ENCODE data around the gene RPL37A. TPM values are rescaled to one million over a fixed set of nuclear protein-coding genes. Genes with fewer than 3 reads are reported as not detected.
A peak's percentile ranks its signal among the peaks of the same experiment; 100 is the strongest.

Gene RPL37A
- total and polyA plus RNA-seq, 4 donors: 494 to 1,757 (median 1,250) TPM

- Histone ChIP-seq H3K36me3 (ENCODE audit: control insufficient read depth in 4 of 4, insufficient read depth in 3 of 4, low read depth in 1 of 4, low read length in 3 of 4) (no peaks in the 10 kb centered on the region), H3K27ac (ENCODE audit: low read depth in 1 of 2, low read length in 2 of 2) (peak overlapping the region in 1 of 2 donors; percentile 31), H3K9ac (ENCODE audit: low read depth in 1 of 2, low read length in 2 of 2) (no peak overlapping the region), H3K27me3 (ENCODE audit: control insufficient read depth in 4 of 4, insufficient read depth in 4 of 4, low read length in 3 of 4) (no peaks in the 10 kb centered on the region), H3K4me3 (ENCODE audit: low read depth in 1 of 3, low read length in 3 of 3) (no peak overlapping the region), H3K4me1 (ENCODE audit: control insufficient read depth in 4 of 4, insufficient read depth in 4 of 4, low read length in 3 of 4) (peaks cover 5 to 28% (median 16%) of the 10 kb centered on the region in 4 donors), H3K9me3 (ENCODE audit: control insufficient read depth in 4 of 4, low read length in 3 of 4) (no peaks in the 10 kb centered on the region)
- 43% methylated on average over 4 of the region's 4 CpGs for WGBS
- TF ChIP-seq HNF4A (conservative IDR thresholded peaks at IDR 0.05) (peak; percentile 47 to 60), REST (IDR thresholded peaks at IDR 0.05) (no peak), JUND (IDR thresholded peaks at IDR 0.05) (peak in 1 of 2 donors; percentile 55), HNF4G (IDR thresholded peaks at IDR 0.05) (no peak), RXRA (IDR thresholded peaks at IDR 0.05) (peak; percentile 69 to 72), TAF1 (conservative IDR thresholded peaks at IDR 0.05) (no peak), CTCF (IDR thresholded peaks at IDR 0.05; ENCODE audit: low read depth, low read length, missing input control) (no peak), NR2F2 (IDR thresholded peaks at IDR 0.05) (peak; percentile 70), GABPA (IDR thresholded peaks at IDR 0.05 in 1 of 2, conservative IDR thresholded peaks at IDR 0.05 in 1 of 2) (no peak), SP1 (IDR thresholded peaks at IDR 0.05) (peak; percentile 69), ATF3 (IDR thresholded peaks at IDR 0.05) (no peak), RAD21 (IDR thresholded peaks at IDR 0.05) (peak in 1 of 2 donors; percentile 58), MAX (IDR thresholded peaks at IDR 0.05) (no peak), YY1 (IDR thresholded peaks at IDR 0.05) (no peak), ZBTB33 (IDR thresholded peaks at IDR 0.05) (no peak), FOXA1 (IDR thresholded peaks at IDR 0.05) (no peak), EGR1 (IDR thresholded peaks at IDR 0.05; ENCODE audit: low read depth in 2 of 2) (no peak), FOXA2 (IDR thresholded peaks at IDR 0.05) (no peak)
- DNase-seq (ENCODE audit: low spot score): no peak
These were observed 41.2 kb downstream of the RPL37A start for GRCh38 chr2:216539791-216540241.

Measured in liver (tissue), 9 donors.